GM21447 (cell line): ENCODE measurements around the gene ABRACL.

Source experiments
- ATAC-seq: cut with Tn5 transposase; IDR thresholded peaks from one replicate; pipeline ENCODE4 v1.9.1; 2021; ENCODE audit not compliant: unreplicated experiment

The ABRACL gene

GRCh38 chr6:139051396-139052060 lies 23.0 kb downstream of the ABRACL start:
- no peak for ATAC-seq

- no peak for ATAC-seq
These were observed 24.8 kb downstream of the ABRACL start for GRCh38 chr6:139053382-139053781.

- no peak for ATAC-seq
These were observed 25.5 kb downstream of the ABRACL start for GRCh38 chr6:139054001-139054400.

GRCh38 chr6:139055709-139056108 lies 27.2 kb downstream of the ABRACL start:
- no peak for ATAC-seq

GRCh38 chr6:139058029-139058428 lies 29.5 kb downstream of the ABRACL start:
- no peak for ATAC-seq

- no peak for ATAC-seq
These were observed 31.8 kb downstream of the ABRACL start for GRCh38 chr6:139060332-139060731.

GRCh38 chr6:139062932-139063646 lies 34.5 kb downstream of the ABRACL start:
- no peak for ATAC-seq

- no peak for ATAC-seq
These were observed 36.6 kb downstream of the ABRACL start for GRCh38 chr6:139064981-139065665.

- ATAC-seq = no peak
These were observed 37.5 kb downstream of the ABRACL start for GRCh38 chr6:139066080-139066479.

- no peak for ATAC-seq
These were observed 40.3 kb downstream of the ABRACL start for GRCh38 chr6:139068846-139069245.

- ATAC-seq = no peak
These were observed 44.6 kb downstream of the ABRACL start for GRCh38 chr6:139073118-139073517.

GRCh38 chr6:139079018-139079417 lies 50.5 kb downstream of the ABRACL start:
- ATAC-seq = no peak

- no peak for ATAC-seq
These were observed 51.8 kb downstream of the ABRACL start for GRCh38 chr6:139080255-139080920.

GRCh38 chr6:139081471-139081870 lies 52.9 kb downstream of the ABRACL start:
- ATAC-seq = no peak

GRCh38 chr6:139082370-139082769 lies 53.8 kb downstream of the ABRACL start:
- no peak for ATAC-seq

GRCh38 chr6:139091826-139092225 lies 63.3 kb downstream of the ABRACL start:
- no peak for ATAC-seq
